Esophagus muscularis mucosa (tissue), 3 donors: Measurements from ENCODE around the gene PIGU.

Experiments used
- CTCF ChIP-seq, 3 experiments: fragments of 200-600 bp in 2 of 3; fragments of 450-650 bp in 1 of 3; sonication (generic) in 2 of 3; IDR thresholded peaks; one replicate each; pipeline ENCODE4 v1.5.1; 2017 to 2019; ENCODE audit warnings: antibody characterized with exemption in 3 of 3, mild to moderate bottlenecking in 2 of 3, moderate library complexity in 1 of 3
- POLR2A ChIP-seq: fragments of 450-650 bp; IDR thresholded peaks from one replicate; pipeline ENCODE4 v1.6.1; 2017; ENCODE audit warnings: antibody characterized with exemption, moderate library complexity, mild to moderate bottlenecking, low read depth
- POLR2AphosphoS5 ChIP-seq, 2 donors: sonication (generic); formaldehyde crosslinking; IDR thresholded peaks; one replicate each; pipeline ENCODE4 v1.6.1; 2017; ENCODE audit warnings: antibody characterized with exemption in 2 of 2

- no peak for TF ChIP-seq POLR2A
- no peak for TF ChIP-seq CTCF (IDR thresholded peaks at IDR 0.05)
- TF ChIP-seq POLR2AphosphoS5 (IDR thresholded peaks at IDR 0.05) = no peak
Observed at GRCh38 chr20:34511891-34512265, 165.0 kb downstream of the PIGU start.
